ENCODE results near the gene FXYD6. TPM values are rescaled to one million over a fixed set of nuclear protein-coding genes. Genes with fewer than 3 reads are reported as not detected.

The FXYD6 gene
- total and polyA plus RNA-seq, 4 donors, result 37.0 to 70.0 (median 43.9) TPM

GRCh38 chr11:117821431-117821830, 55.0 kb downstream of the FXYD6 start:
- H3K9ac ChIP-seq (ENCODE audit: insufficient read depth in 1 of 2, low read length in 2 of 2), result no peak overlapping the region
- H3K9me3 ChIP-seq (ENCODE audit: control insufficient read depth in 4 of 4, insufficient read depth in 3 of 4, low read length in 3 of 4), result no peaks in the 10 kb centered on the region
- 88 to 91% methylated on average over 12 of the region's 12 CpGs for WGBS, 2 donors
- no peak for ATAC-seq (ENCODE audit: insufficient read depth, low FRiP score)
- no peaks in the 10 kb centered on the region for H3K27me3 ChIP-seq (ENCODE audit: control insufficient read depth in 3 of 3, insufficient read depth in 3 of 3, low read length in 2 of 3)
- no peaks in the 10 kb centered on the region for H3K36me3 ChIP-seq (ENCODE audit: control insufficient read depth in 4 of 4, insufficient read depth in 4 of 4, low read length in 4 of 4)
- no peak overlapping the region for H3K4me3 ChIP-seq
- peaks cover 0 to 58% (median 39%) of the 10 kb centered on the region in 5 donors for H3K4me1 ChIP-seq (ENCODE audit: control insufficient read depth in 5 of 5, insufficient read depth in 5 of 5, low read length in 5 of 5)
- H3K27ac ChIP-seq (ENCODE audit: low read depth in 1 of 2, low read length in 1 of 2), result no peak overlapping the region
- no peak for DNase-seq
- TF ChIP-seq, protein P1, sequence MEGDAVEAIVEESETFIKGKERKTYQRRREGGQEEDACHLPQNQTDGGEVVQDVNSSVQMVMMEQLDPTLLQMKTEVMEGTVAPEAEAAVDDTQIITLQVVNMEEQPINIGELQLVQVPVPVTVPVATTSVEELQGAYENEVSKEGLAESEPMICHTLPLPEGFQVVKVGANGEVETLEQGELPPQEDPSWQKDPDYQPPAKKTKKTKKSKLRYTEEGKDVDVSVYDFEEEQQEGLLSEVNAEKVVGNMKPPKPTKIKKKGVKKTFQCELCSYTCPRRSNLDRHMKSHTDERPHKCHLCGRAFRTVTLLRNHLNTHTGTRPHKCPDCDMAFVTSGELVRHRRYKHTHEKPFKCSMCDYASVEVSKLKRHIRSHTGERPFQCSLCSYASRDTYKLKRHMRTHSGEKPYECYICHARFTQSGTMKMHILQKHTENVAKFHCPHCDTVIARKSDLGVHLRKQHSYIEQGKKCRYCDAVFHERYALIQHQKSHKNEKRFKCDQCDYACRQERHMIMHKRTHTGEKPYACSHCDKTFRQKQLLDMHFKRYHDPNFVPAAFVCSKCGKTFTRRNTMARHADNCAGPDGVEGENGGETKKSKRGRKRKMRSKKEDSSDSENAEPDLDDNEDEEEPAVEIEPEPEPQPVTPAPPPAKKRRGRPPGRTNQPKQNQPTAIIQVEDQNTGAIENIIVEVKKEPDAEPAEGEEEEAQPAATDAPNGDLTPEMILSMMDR (IDR thresholded peaks at IDR 0.05; ENCODE audit: control extremely low read depth, extremely low read depth), result no peak

DNA sequence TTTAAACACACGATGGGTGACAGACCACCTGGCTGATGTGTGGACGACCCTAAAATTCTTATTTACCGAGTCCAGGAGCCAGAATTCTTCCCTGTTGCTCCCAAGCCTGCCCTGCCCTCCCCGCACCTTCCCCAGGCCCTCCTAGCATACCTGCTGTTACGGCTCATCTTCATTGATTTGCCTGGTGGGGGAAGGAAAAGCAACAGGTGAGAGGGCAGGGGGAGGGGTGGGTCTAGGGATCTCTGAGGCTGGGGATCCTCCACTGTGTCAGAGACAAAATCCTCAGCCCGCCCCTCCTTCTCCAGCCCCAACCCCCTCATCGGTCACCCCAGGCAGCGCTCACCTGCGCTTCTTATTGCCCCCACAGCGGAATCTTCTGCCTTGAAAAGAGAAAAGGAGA, 55.9 kb downstream of the FXYD6 start:
- WGBS, 2 donors, result 94 to 96% methylated on average over 10 of the region's 10 CpGs
- ATAC-seq (ENCODE audit: insufficient read depth, low FRiP score), result no peak
- H3K27ac ChIP-seq (ENCODE audit: low read depth in 1 of 2, low read length in 1 of 2), result no peak overlapping the region
- no peak overlapping the region for H3K9ac ChIP-seq (ENCODE audit: insufficient read depth in 1 of 2, low read length in 2 of 2)
- no peak overlapping the region for H3K4me3 ChIP-seq
- peaks cover 0 to 58% (median 35%) of the 10 kb centered on the region in 5 donors for H3K4me1 ChIP-seq (ENCODE audit: control insufficient read depth in 5 of 5, insufficient read depth in 5 of 5, low read length in 5 of 5)
- no peaks in the 10 kb centered on the region for H3K27me3 ChIP-seq (ENCODE audit: control insufficient read depth in 3 of 3, insufficient read depth in 3 of 3, low read length in 2 of 3)
- DNase-seq, result no peak
- no peaks in the 10 kb centered on the region for H3K36me3 ChIP-seq (ENCODE audit: control insufficient read depth in 4 of 4, insufficient read depth in 4 of 4, low read length in 4 of 4)
- no peaks in the 10 kb centered on the region for H3K9me3 ChIP-seq (ENCODE audit: control insufficient read depth in 4 of 4, insufficient read depth in 3 of 4, low read length in 3 of 4)
- TF ChIP-seq, protein P1 (IDR thresholded peaks at IDR 0.05; ENCODE audit: control extremely low read depth, extremely low read depth), result no peak

DNA sequence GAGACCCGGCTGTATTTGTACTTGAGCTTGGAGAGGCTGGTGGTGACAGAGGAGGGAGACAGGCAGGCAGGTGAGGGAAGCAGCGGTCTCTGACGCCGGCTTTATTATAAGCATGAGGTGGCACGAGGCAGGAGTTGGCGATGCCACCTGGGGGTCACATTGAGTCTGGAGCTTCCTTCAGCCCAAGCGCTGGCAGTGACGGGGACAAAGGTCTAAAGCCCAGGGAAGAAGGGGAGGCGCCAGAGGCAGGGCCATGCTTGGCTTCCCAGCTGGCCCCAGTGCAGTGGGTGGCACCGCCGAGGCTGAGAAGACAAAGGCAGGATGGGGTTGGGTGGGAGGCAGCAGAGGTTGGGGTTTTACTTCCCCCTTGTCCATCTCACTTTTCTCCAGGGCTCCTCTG, 56.4 kb downstream of the FXYD6 start:
- WGBS, 2 donors, result 76 to 87% methylated on average over 11 of the region's 11 CpGs
- Histone ChIP-seq H3K27ac (ENCODE audit: low read depth in 1 of 2, low read length in 1 of 2) (peak overlapping the region in 1 of 2 donors; percentile 9), H3K9ac (ENCODE audit: insufficient read depth in 1 of 2, low read length in 2 of 2) (no peak overlapping the region), H3K4me3 (no peak overlapping the region), H3K36me3 (ENCODE audit: control insufficient read depth in 4 of 4, insufficient read depth in 4 of 4, low read length in 4 of 4) (no peaks in the 10 kb centered on the region), H3K9me3 (ENCODE audit: control insufficient read depth in 4 of 4, insufficient read depth in 3 of 4, low read length in 3 of 4) (no peaks in the 10 kb centered on the region), H3K27me3 (ENCODE audit: control insufficient read depth in 3 of 3, insufficient read depth in 3 of 3, low read length in 2 of 3) (no peaks in the 10 kb centered on the region), H3K4me1 (ENCODE audit: control insufficient read depth in 5 of 5, insufficient read depth in 5 of 5, low read length in 5 of 5) (peaks cover 0 to 58% (median 31%) of the 10 kb centered on the region in 5 donors)
- TF ChIP-seq, protein P1 (IDR thresholded peaks at IDR 0.05; ENCODE audit: control extremely low read depth, extremely low read depth), result no peak
- DNase-seq (no peak), ATAC-seq (ENCODE audit: insufficient read depth, low FRiP score) (no peak)
